ENCODE results near the gene GLIS1. TPM values are rescaled to one million over a fixed set of nuclear protein-coding genes. Genes with fewer than 3 reads are reported as not detected.
"Not testable (repeated sequence)": the region's sequence is repeated elsewhere in the genome, so short reads cannot be mapped to it uniquely, and the experiment has no call there.

GLIS1 gene
- total and polyA plus RNA-seq, 2 experiments from 2014 or later = 0.22 to 0.61 TPM

- no peak for TF ChIP-seq EZH2phosphoT487 (IDR thresholded peaks at IDR 0.05; ENCODE audit: insufficient read depth, low read depth)
- TF ChIP-seq EZH2 (IDR thresholded peaks at IDR 0.05; ENCODE audit: insufficient read depth, poor library complexity, severe bottlenecking) = no peak
- H4K20me1 ChIP-seq (ENCODE audit: insufficient read depth) = no peaks in the 10 kb centered on the region
- H3K27ac ChIP-seq = no peak overlapping the region
- H3K79me2 ChIP-seq (ENCODE audit: insufficient read depth) = no peaks in the 10 kb centered on the region
- H3K9ac ChIP-seq = no peak overlapping the region
- no peaks in the 10 kb centered on the region for H3K9me3 ChIP-seq (ENCODE audit: low read depth)
- peaks cover 15% of the 10 kb centered on the region; the same call in 1 of the 2 replicates for H3F3A ChIP-seq (ENCODE audit: insufficient read depth)
- H3K27me3 ChIP-seq (replicated peaks; ENCODE audit: insufficient read depth) = no peaks in the 10 kb centered on the region
- 94 to 99% methylated on average over 4 of the region's 4 CpGs for WGBS, 2 experiments (ENCODE audit: low coverage in 1 of 2, low lambda C conversion rate in 2 of 2, missing lambda C conversion rate in 2 of 2)
- in situ Hi-C loops (cut with MboI) = no loop called here
- no peak for DNase-seq
- H3K36me3 ChIP-seq (ENCODE audit: low read depth) = no peaks in the 10 kb centered on the region
- H3K4me3 ChIP-seq = no peak overlapping the region
- H3K4me1 ChIP-seq (ENCODE audit: insufficient read depth) = peaks cover 30% of the 10 kb centered on the region
- no peaks in the 10 kb centered on the region for H3K9me2 ChIP-seq (ENCODE audit: insufficient read depth)
- H2AFZ ChIP-seq = no peak overlapping the region
- H3K4me2 ChIP-seq (ENCODE audit: unreplicated experiment) = no peak overlapping the region
These were observed 24.5 kb upstream of the GLIS1 start for GRCh38 chr1:53763461-53763860.

- H3K27ac ChIP-seq; H3K4me3 ChIP-seq; H3F3A ChIP-seq (ENCODE audit: insufficient read depth); H3K9me2 ChIP-seq (ENCODE audit: insufficient read depth); H3K4me1 ChIP-seq (ENCODE audit: insufficient read depth); H3K4me2 ChIP-seq (ENCODE audit: unreplicated experiment); H3K79me2 ChIP-seq (ENCODE audit: insufficient read depth); H3K27me3 ChIP-seq (replicated peaks; ENCODE audit: insufficient read depth); H3K36me3 ChIP-seq (ENCODE audit: low read depth); in situ Hi-C loops (cut with MboI); H4K20me1 ChIP-seq (ENCODE audit: insufficient read depth); H3K9me3 ChIP-seq (ENCODE audit: low read depth); H3K9ac ChIP-seq; DNase-seq; H2AFZ ChIP-seq: not testable (repeated sequence)
- WGBS, 2 experiments (ENCODE audit: low coverage in 1 of 2, low lambda C conversion rate in 2 of 2, missing lambda C conversion rate in 2 of 2) = 96 to 99% methylated on average over 7 of the region's 7 CpGs
These were observed 21.5 kb upstream of the GLIS1 start for GRCh38 chr1:53760497-53760896.

- no peak overlapping the region for H2AFZ ChIP-seq
- H3K9me3 ChIP-seq (ENCODE audit: low read depth) = no peaks in the 10 kb centered on the region
- H3K4me2 ChIP-seq (ENCODE audit: unreplicated experiment) = no peak overlapping the region
- in situ Hi-C loops (cut with MboI) = loop anchor here (10.0 kb wide), 1 partner anchor 271 kb away; no protein-coding TSS in a partner anchor
- no peak for DNase-seq
- no peaks in the 10 kb centered on the region for H4K20me1 ChIP-seq (ENCODE audit: insufficient read depth)
- TF ChIP-seq EZH2 (IDR thresholded peaks at IDR 0.05; ENCODE audit: insufficient read depth, poor library complexity, severe bottlenecking) (no peak), EZH2phosphoT487 (IDR thresholded peaks at IDR 0.05; ENCODE audit: insufficient read depth, low read depth) (no peak)
- H3K9me2 ChIP-seq (ENCODE audit: insufficient read depth) = no peaks in the 10 kb centered on the region
- 65 to 69% methylated on average over 5 of the region's 5 CpGs for WGBS, 2 experiments (ENCODE audit: low coverage in 1 of 2, low lambda C conversion rate in 2 of 2, missing lambda C conversion rate in 2 of 2)
- H3K9ac ChIP-seq = no peak overlapping the region
- H3K4me3 ChIP-seq = no peak overlapping the region
- H3K27ac ChIP-seq = no peak overlapping the region
- no peaks in the 10 kb centered on the region for H3F3A ChIP-seq (ENCODE audit: insufficient read depth)
- no peaks in the 10 kb centered on the region for H3K4me1 ChIP-seq (ENCODE audit: insufficient read depth)
- no peaks in the 10 kb centered on the region for H3K36me3 ChIP-seq (ENCODE audit: low read depth)
- H3K79me2 ChIP-seq (ENCODE audit: insufficient read depth) = no peaks in the 10 kb centered on the region
- no peaks in the 10 kb centered on the region for H3K27me3 ChIP-seq (replicated peaks; ENCODE audit: insufficient read depth)
These were observed 16.9 kb upstream of the GLIS1 start for GRCh38 chr1:53755874-53756273.

- DNase-seq = peak; percentile 78
- 13 to 14% methylated on average over 6 of the region's 6 CpGs for WGBS, 2 experiments (ENCODE audit: low coverage in 1 of 2, low lambda C conversion rate in 2 of 2, missing lambda C conversion rate in 2 of 2)
These were observed 15.7 kb upstream of the GLIS1 start for GRCh38 chr1:53754484-53755312.

More at GRCh38 chr1:53754484-53755312, 15.7 kb upstream of the GLIS1 start:
- Histone ChIP-seq H3K27me3 (replicated peaks; ENCODE audit: insufficient read depth) (no peaks in the 10 kb centered on the region), H2AFZ (no peak overlapping the region), H3K79me2 (ENCODE audit: insufficient read depth) (no peaks in the 10 kb centered on the region), H4K20me1 (ENCODE audit: insufficient read depth) (no peaks in the 10 kb centered on the region), H3K4me2 (ENCODE audit: unreplicated experiment) (no peak overlapping the region), H3K36me3 (ENCODE audit: low read depth) (no peaks in the 10 kb centered on the region), H3K27ac (no peak overlapping the region), H3F3A (ENCODE audit: insufficient read depth) (no peaks in the 10 kb centered on the region), H3K4me1 (ENCODE audit: insufficient read depth) (no peaks in the 10 kb centered on the region), H3K9me2 (ENCODE audit: insufficient read depth) (no peaks in the 10 kb centered on the region), H3K9me3 (ENCODE audit: low read depth) (no peaks in the 10 kb centered on the region), H3K9ac (no peak overlapping the region), H3K4me3 (no peak overlapping the region)
- in situ Hi-C loops (cut with MboI) = loop anchor here (10.0 kb wide), 1 partner anchor 270 kb away; no protein-coding TSS in a partner anchor
- no peak for TF ChIP-seq EZH2phosphoT487 (IDR thresholded peaks at IDR 0.05; ENCODE audit: insufficient read depth, low read depth)
- TF ChIP-seq EZH2 (IDR thresholded peaks at IDR 0.05; ENCODE audit: insufficient read depth, poor library complexity, severe bottlenecking) = no peak

Measured in GM23248 (cell line).